Body of pancreas (tissue), 4 donors: Measurements from ENCODE around the gene OR8D2. TPM values are rescaled to one million over a fixed set of nuclear protein-coding genes. Genes with fewer than 3 reads are reported as not detected.

Experiments
- ATAC-seq: fragments of 150-250 bp; one replicate; pipeline ENCODE4 v1.9.1; 2016
- DNase-seq, 4 donors: peaks; one replicate each; pipeline ENCODE4 v3.0.0-alpha.2; 2019
- H3K27ac ChIP-seq, 4 donors: fragments of 200-600 bp; sonication (generic); 1 replicate in 3 of 4; 2 replicates in 1 of 4; pipeline versions ENCODE4 v1.5.1 to v1.6.1; 2016 to 2019; ENCODE audit warnings: mild to moderate bottlenecking in 1 of 4, mixed read lengths in 1 of 4, moderate library complexity in 1 of 4
- H3K27me3 ChIP-seq, 2 donors: fragments of 200-600 bp; sonication (generic); one replicate each; pipeline ENCODE4 v1.6.0; 2016; ENCODE audit warnings: mild to moderate bottlenecking in 1 of 2
- H3K36me3 ChIP-seq, 2 donors: fragments of 200-600 bp; sonication (generic); replicated peaks in 1 of 2; 2 replicates each; pipeline ENCODE4 v1.5.1; 2016; ENCODE audit warnings: low read depth in 2 of 2; ENCODE audit not compliant: insufficient read depth in 1 of 2
- H3K4me1 ChIP-seq: fragments of 200-600 bp; sonication (generic); one replicate; pipeline ENCODE4 v1.6.0; 2016
- H3K4me3 ChIP-seq, 2 donors: fragments of 200-600 bp; sonication (generic); 1 replicate in 1 of 2; 2 replicates in 1 of 2; pipeline ENCODE4 v1.5.1; 2016 to 2019
- H3K9me3 ChIP-seq, 3 donors: fragments of 200-600 bp; sonication (generic); 1 replicate in 2 of 3; 2 replicates in 1 of 3; pipeline ENCODE4 v1.5.1; 2016
- POLR2A ChIP-seq, 3 donors: fragments of 450-650 bp; IDR thresholded peaks; one replicate each; pipeline ENCODE4 v1.6.1; 2016; ENCODE audit warnings: antibody characterized with exemption in 3 of 3, mild to moderate bottlenecking in 2 of 3
- WGBS, 2 donors: methylation state at CpG; one replicate each; pipeline ENCODE4 v1.1.5; 2017; 5-methylcytosine and 5-hydroxymethylcytosine counted together
- intact Hi-C: fragments of 100-400 bp; cut with DNase I; formaldehyde crosslinking; loops from one replicate; pipeline ENCODE4 v1.15.1; 2023
- total RNA-seq, 2 donors: library from RNA; depleted of rRNA; stranded (reverse); fragments of >200 nt; gene quantifications; one replicate each; pipeline ENCODE4 v1.1.0, GENCODE V29; 2016
- TF ChIP-seq, protein P1 (sequence below), 7 experiments: fragments of 450-650 bp in 4 of 7; fragments of 200-600 bp in 3 of 7; sonication (generic) in 3 of 7; IDR thresholded peaks; one replicate each; pipeline ENCODE4 v1.5.1; 2016 to 2019; ENCODE audit warnings: antibody characterized with exemption in 7 of 7

OR8D2 gene, protein sequence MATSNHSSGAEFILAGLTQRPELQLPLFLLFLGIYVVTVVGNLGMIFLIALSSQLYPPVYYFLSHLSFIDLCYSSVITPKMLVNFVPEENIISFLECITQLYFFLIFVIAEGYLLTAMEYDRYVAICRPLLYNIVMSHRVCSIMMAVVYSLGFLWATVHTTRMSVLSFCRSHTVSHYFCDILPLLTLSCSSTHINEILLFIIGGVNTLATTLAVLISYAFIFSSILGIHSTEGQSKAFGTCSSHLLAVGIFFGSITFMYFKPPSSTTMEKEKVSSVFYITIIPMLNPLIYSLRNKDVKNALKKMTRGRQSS
- not detected for total RNA-seq

DNA sequence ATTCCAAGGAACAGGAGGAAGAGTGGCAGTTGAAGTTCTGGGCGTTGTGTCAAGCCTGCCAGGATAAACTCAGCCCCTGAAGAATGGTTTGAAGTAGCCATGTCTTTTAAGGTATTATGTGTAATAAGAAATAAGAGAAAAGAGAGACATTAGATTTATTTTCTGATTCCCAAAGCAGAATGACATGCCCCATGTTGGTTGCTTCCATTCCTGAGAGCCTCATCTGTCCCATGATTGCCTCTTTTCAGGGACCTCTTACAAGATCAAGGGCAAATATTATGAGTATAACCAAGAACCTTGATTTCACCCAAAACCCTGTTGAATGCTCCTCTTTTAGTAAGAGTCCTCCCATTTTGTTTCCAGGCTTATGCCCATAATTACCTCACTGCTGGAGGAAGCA lies at the start of gene OR8D2:
OR8D2 (minus strand) TSS at position 101 of the 400 bp plus-strand sequence; CDS start at position 101, 0 bp downstream.
- intact Hi-C loops, result loop anchor here (10.0 kb wide), 1 partner anchor 255 kb away; no protein-coding TSS in a partner anchor
- WGBS, 2 donors, result 65% methylated on average over 1 of the region's 1 CpG
- no peaks in the 10 kb centered on the region for H3K27me3 ChIP-seq
- ATAC-seq, result no peak
- H3K4me3 ChIP-seq, result no peak within 1 kb of the TSS
- H3K4me1 ChIP-seq, result no peaks in the 10 kb centered on the region
- no peaks in the 10 kb centered on the region for H3K9me3 ChIP-seq
- TF ChIP-seq POLR2A (IDR thresholded peaks at IDR 0.05), result no peak
- TF ChIP-seq, protein P1, sequence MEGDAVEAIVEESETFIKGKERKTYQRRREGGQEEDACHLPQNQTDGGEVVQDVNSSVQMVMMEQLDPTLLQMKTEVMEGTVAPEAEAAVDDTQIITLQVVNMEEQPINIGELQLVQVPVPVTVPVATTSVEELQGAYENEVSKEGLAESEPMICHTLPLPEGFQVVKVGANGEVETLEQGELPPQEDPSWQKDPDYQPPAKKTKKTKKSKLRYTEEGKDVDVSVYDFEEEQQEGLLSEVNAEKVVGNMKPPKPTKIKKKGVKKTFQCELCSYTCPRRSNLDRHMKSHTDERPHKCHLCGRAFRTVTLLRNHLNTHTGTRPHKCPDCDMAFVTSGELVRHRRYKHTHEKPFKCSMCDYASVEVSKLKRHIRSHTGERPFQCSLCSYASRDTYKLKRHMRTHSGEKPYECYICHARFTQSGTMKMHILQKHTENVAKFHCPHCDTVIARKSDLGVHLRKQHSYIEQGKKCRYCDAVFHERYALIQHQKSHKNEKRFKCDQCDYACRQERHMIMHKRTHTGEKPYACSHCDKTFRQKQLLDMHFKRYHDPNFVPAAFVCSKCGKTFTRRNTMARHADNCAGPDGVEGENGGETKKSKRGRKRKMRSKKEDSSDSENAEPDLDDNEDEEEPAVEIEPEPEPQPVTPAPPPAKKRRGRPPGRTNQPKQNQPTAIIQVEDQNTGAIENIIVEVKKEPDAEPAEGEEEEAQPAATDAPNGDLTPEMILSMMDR (IDR thresholded peaks at IDR 0.05), result no peak
- no peak within 1 kb of the TSS for H3K27ac ChIP-seq
- no peaks in the 10 kb centered on the region for H3K36me3 ChIP-seq
- DNase-seq, result no peak

DNA sequence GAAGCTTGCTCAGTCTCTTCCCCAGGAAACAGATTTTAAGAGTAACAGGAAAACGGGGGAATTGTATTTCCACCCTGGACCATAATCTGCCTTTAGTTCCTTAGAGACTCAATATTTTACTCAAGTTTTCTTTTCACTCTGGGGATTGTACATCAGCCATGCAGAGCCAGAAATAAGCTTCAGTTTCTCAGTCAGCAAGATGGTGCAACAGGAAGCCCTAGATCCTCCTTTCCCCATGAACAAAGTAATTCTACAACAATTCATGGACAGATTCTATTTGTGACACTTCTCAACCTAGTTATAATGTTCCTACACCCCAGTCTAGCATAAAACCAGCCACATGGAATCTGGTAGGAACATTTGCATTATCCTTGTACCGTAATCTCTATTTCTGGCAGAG lies 39.6 kb upstream of the OR8D2 start:
- H3K27me3 ChIP-seq, result no peaks in the 10 kb centered on the region
- ATAC-seq, result no peak
- no peaks in the 10 kb centered on the region for H3K36me3 ChIP-seq
- intact Hi-C loops, result no loop called here
- TF ChIP-seq POLR2A (IDR thresholded peaks at IDR 0.05), result no peak
- TF ChIP-seq, protein P1 (IDR thresholded peaks at IDR 0.05), result no peak
- WGBS, 2 donors, result 22 to 51% methylated on average over 2 of the region's 2 CpGs
- no peaks in the 10 kb centered on the region for H3K9me3 ChIP-seq
- H3K4me1 ChIP-seq, result no peaks in the 10 kb centered on the region
- H3K4me3 ChIP-seq, result no peak overlapping the region
- DNase-seq, result no peak
- H3K27ac ChIP-seq, result no peak overlapping the region

DNA sequence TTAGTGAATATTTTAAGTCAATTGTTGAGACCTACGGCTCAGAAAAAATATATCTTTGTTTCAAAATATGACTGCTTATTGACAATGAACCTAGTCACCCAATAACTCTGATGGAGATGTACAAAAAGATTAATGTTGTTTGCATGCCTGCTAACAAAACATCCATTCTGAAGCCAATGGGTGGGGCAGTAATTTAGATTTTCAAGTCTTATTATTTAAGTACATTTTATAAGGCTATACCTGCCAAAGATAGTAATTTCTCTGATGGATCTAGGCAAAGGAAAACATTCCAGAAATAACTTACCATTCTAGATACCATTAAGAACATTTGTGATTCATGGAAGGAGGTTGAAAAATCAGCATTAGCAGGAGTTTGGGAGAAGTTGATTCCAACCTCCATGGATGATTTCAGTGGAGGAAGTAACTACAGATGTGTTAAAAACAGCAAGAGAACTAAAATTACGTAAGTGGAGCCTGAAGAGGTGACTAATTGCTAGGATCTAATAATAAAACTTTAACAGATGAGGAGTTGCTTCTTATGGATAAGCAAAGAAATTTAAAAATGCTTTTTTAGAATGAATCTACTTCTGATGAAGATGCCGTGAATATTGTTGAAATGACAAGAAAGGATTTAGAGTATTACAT lies 26.4 kb upstream of the OR8D2 start:
- no peak for DNase-seq
- no peak overlapping the region for H3K4me3 ChIP-seq
- no peak overlapping the region for H3K27ac ChIP-seq
- intact Hi-C loops, result no loop called here
- ATAC-seq, result no peak
- H3K4me1 ChIP-seq, result no peaks in the 10 kb centered on the region
- TF ChIP-seq, protein P1 (IDR thresholded peaks at IDR 0.05), result no peak
- no peak for TF ChIP-seq POLR2A (IDR thresholded peaks at IDR 0.05)
- H3K27me3 ChIP-seq, result no peaks in the 10 kb centered on the region
- H3K9me3 ChIP-seq, result no peaks in the 10 kb centered on the region
- WGBS, 2 donors, result 43 to 70% methylated on average over 3 of the region's 3 CpGs
- H3K36me3 ChIP-seq, result no peaks in the 10 kb centered on the region

DNA sequence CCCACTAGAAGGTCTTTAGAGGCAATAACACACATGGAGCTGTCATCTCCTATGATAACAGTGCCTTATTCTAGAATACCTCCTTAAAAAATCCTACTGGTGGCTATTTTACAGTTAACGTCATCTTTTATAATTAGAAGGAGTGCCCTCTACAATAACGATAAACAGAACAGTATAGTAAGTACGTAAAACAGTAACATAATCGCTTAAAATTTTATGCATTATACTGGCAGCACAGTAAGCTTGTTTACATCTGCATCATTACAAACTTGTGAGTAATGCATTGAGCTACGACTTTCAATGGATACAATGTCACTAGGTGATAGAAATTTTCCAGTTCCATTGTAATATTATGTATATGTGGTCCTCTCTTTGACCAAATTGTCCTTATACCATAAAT lies 24.3 kb upstream of the OR8D2 start:
- no peaks in the 10 kb centered on the region for H3K27me3 ChIP-seq
- no peak for TF ChIP-seq POLR2A (IDR thresholded peaks at IDR 0.05)
- TF ChIP-seq, protein P1 (IDR thresholded peaks at IDR 0.05), result no peak
- 81 to 83% methylated on average over 5 of the region's 5 CpGs for WGBS, 2 donors
- H3K9me3 ChIP-seq, result no peaks in the 10 kb centered on the region
- no peaks in the 10 kb centered on the region for H3K4me1 ChIP-seq
- no peak overlapping the region for H3K4me3 ChIP-seq
- no peak for ATAC-seq
- no peak for DNase-seq
- no peak overlapping the region for H3K27ac ChIP-seq
- no peaks in the 10 kb centered on the region for H3K36me3 ChIP-seq
- intact Hi-C loops, result no loop called here

DNA sequence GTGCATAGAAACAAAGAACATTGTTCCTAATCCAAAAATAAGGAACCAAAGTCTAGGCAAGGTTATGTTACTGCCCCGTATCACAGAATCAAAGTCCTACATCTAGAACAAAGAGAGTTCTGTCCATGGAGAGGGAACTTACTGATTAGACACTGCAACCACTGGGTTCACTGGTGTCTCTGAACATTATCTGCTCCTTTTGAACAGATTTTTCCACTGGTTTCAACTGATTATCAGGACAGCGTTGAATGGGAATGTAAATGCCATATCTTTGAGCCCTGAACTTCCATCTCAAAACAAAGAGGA lies 20.1 kb upstream of the OR8D2 start:
- Histone ChIP-seq H3K4me1 (no peaks in the 10 kb centered on the region), H3K36me3 (no peaks in the 10 kb centered on the region), H3K4me3 (no peak overlapping the region), H3K27me3 (no peaks in the 10 kb centered on the region), H3K9me3 (no peaks in the 10 kb centered on the region), H3K27ac (no peak overlapping the region)
- 33 to 62% methylated on average over 2 of the region's 2 CpGs for WGBS, 2 donors
- intact Hi-C loops, result no loop called here
- DNase-seq (no peak), ATAC-seq (no peak)
- no peak for TF ChIP-seq POLR2A (IDR thresholded peaks at IDR 0.05)
- TF ChIP-seq, protein P1 (IDR thresholded peaks at IDR 0.05), result no peak
